ENCODE data around the gene NANS.

- TF ChIP-seq CTCF (IDR thresholded peaks at IDR 0.05) = no peak
- TF ChIP-seq POLR2A (IDR thresholded peaks at IDR 0.05) = no peak
Observed at GRCh38 chr9:98085944-98086343, 29.4 kb downstream of the NANS start.
